ENCODE measurements around the gene EFEMP1. TPM values are rescaled to one million over a fixed set of nuclear protein-coding genes. Genes with fewer than 3 reads are reported as not detected.
"Not testable (repeated sequence)": the region's sequence is repeated elsewhere in the genome, so short reads cannot be mapped to it uniquely, and the experiment has no call there.

EFEMP1 gene
- total RNA-seq, 1 experiment from 2014 or later = not detected

DNA sequence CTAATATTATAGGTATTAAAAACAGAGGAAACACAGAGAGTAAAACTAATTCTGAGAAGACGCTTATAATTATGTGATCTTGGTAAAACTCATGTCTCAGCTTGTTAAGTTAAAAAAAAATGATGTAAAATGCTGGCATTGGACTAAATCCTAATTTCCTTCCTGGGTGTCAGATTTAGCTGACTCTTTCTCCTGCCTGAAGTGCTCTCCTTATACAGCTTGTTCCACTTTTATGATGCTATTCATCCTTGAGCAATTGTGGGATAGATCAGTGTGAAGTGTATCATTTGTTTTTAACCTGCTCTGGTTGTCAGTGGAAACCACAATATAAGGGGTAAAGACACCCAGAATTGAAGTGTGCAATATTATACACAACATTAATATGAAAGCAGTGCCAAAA lies 84.9 kb downstream of the EFEMP1 start:
- no peak overlapping the region for H3K27ac Mint-ChIP-seq (ENCODE audit: unreplicated experiment)
- intact Hi-C loops (cut with micrococcal nuclease; ENCODE audit: unreplicated experiment) = loop anchor here (1.0 kb wide), 2 partner anchors 59 to 126 kb away; no protein-coding TSS in a partner anchor
- no peaks in the 10 kb centered on the region for H3K27me3 Mint-ChIP-seq (ENCODE audit: insufficient read depth, unreplicated experiment)
- Histone ChIP-seq H3K9me3 (no peaks in the 10 kb centered on the region), H3K4me1 (peaks cover 66% of the 10 kb centered on the region), H3K27me3 (replicated peaks; ENCODE audit: control insufficient read depth, insufficient read depth, low read length) (no peaks in the 10 kb centered on the region), H3K36me3 (ENCODE audit: control insufficient read depth, insufficient read depth, low read length) (peaks cover 2% of the 10 kb centered on the region; the same call in 1 of the 2 replicates), H3K4me3 (ENCODE audit: low read depth, low read length) (no peak overlapping the region)
- peaks cover 13% of the 10 kb centered on the region for H3K4me1 Mint-ChIP-seq (ENCODE audit: low read depth, unreplicated experiment)
- TF ChIP-seq, protein P1, sequence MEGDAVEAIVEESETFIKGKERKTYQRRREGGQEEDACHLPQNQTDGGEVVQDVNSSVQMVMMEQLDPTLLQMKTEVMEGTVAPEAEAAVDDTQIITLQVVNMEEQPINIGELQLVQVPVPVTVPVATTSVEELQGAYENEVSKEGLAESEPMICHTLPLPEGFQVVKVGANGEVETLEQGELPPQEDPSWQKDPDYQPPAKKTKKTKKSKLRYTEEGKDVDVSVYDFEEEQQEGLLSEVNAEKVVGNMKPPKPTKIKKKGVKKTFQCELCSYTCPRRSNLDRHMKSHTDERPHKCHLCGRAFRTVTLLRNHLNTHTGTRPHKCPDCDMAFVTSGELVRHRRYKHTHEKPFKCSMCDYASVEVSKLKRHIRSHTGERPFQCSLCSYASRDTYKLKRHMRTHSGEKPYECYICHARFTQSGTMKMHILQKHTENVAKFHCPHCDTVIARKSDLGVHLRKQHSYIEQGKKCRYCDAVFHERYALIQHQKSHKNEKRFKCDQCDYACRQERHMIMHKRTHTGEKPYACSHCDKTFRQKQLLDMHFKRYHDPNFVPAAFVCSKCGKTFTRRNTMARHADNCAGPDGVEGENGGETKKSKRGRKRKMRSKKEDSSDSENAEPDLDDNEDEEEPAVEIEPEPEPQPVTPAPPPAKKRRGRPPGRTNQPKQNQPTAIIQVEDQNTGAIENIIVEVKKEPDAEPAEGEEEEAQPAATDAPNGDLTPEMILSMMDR (IDR thresholded peaks at IDR 0.05; ENCODE audit: insufficient read depth in 1 of 2, low read depth in 1 of 2, low read length in 1 of 2, severe bottlenecking in 1 of 2, unreplicated experiment in 1 of 2) = no peak
- peaks cover 7% of the 10 kb centered on the region for H3K36me3 Mint-ChIP-seq (ENCODE audit: insufficient read depth, unreplicated experiment)
- CTCF ChIA-PET = interaction anchor here (0.5 to 0.6 kb wide), 2 partner anchors 114 to 126 kb away, joined by 5 to 7 read pairs; no protein-coding TSS in a partner anchor
- DNase-seq = no peak
- H3K9me3 Mint-ChIP-seq (ENCODE audit: unreplicated experiment) = peaks cover 9% of the 10 kb centered on the region
- BruUV-seq (replicated peaks) = TSS peak; percentile 57
- H3K4me3 Mint-ChIP-seq (ENCODE audit: unreplicated experiment) = peak overlapping the region; percentile 57
- POLR2A ChIA-PET = interaction anchor here (0.6 kb wide), 1 partner anchor 95 kb away, joined by 3 read pairs; no protein-coding TSS in a partner anchor

DNA sequence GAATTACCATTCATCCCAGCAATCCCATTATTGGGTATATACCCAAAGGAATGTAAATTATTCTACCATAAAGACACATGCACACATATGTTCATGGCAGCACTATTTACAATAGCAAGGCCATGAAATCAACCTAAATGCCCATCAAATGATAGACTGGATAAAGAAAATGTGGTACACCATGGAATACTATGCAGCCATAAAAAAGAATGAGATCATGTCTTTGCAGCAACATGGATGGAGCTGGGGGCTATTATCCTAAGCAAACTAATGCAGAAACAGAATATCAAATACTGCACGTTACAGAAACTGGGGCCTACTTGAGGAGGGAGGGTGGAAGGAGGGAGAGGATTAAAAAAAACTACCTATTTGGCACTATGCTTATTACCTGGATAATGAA lies 85.5 kb downstream of the EFEMP1 start:
- CTCF ChIA-PET = interaction anchor here (0.5 kb wide), 1 partner anchor 114 kb away, joined by 5 read pairs; no protein-coding TSS in a partner anchor
- POLR2A ChIA-PET = not testable (repeated sequence)

DNA sequence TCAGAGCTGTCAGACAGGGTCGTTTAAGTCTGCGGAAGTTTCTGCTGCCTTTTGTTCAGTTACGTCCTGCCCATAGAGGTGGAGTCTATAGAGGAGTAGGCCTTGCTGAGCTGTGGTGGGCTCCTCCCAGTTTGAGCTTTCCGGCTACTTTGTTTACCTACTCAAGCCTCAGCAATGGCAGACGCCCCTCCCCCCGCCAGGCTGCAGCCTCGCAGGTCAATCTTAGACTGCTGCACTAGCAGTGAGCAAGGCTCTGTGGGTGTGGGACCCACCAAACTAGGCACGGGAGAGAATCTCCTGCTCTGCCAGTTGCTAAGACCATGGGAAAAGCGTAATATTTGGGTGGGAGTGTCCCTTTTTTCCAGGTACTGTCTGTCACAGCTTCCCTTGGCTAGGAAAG lies 86.5 kb downstream of the EFEMP1 start:
- peaks cover 2% of the 10 kb centered on the region; the same call in 1 of the 2 replicates for H3K36me3 ChIP-seq (ENCODE audit: control insufficient read depth, insufficient read depth, low read length)
- no peaks in the 10 kb centered on the region for H3K27me3 Mint-ChIP-seq (ENCODE audit: insufficient read depth, unreplicated experiment)
- intact Hi-C loops (cut with micrococcal nuclease; ENCODE audit: unreplicated experiment) = no loop called here
- BruUV-seq (replicated peaks) = no TSS peak
- TF ChIP-seq, protein P1 (IDR thresholded peaks at IDR 0.05; ENCODE audit: insufficient read depth in 1 of 2, low read depth in 1 of 2, low read length in 1 of 2, severe bottlenecking in 1 of 2, unreplicated experiment in 1 of 2) = no peak
- no peak overlapping the region for H3K27ac Mint-ChIP-seq (ENCODE audit: unreplicated experiment)
- no peaks in the 10 kb centered on the region for H3K27me3 ChIP-seq (replicated peaks; ENCODE audit: control insufficient read depth, insufficient read depth, low read length)
- no peak overlapping the region for H3K4me3 Mint-ChIP-seq (ENCODE audit: unreplicated experiment)
- CTCF ChIA-PET = no interaction called here
- peaks cover 9% of the 10 kb centered on the region for H3K9me3 Mint-ChIP-seq (ENCODE audit: unreplicated experiment)
- no peak overlapping the region for H3K4me3 ChIP-seq (ENCODE audit: low read depth, low read length)
- H3K4me1 Mint-ChIP-seq (ENCODE audit: low read depth, unreplicated experiment) = peaks cover 13% of the 10 kb centered on the region
- no peaks in the 10 kb centered on the region for H3K9me3 ChIP-seq
- H3K4me1 ChIP-seq = peaks cover 53% of the 10 kb centered on the region
- POLR2A ChIA-PET = no interaction called here
- peak in 1 of 2 experiments; percentile 31 for DNase-seq
- H3K36me3 Mint-ChIP-seq (ENCODE audit: insufficient read depth, unreplicated experiment) = peaks cover 7% of the 10 kb centered on the region

More for the DNA sequence above, 85.5 kb downstream of the EFEMP1 start:
- H3K4me3 ChIP-seq (ENCODE audit: low read depth, low read length); intact Hi-C loops (cut with micrococcal nuclease; ENCODE audit: unreplicated experiment); H3K9me3 ChIP-seq; H3K36me3 Mint-ChIP-seq (ENCODE audit: insufficient read depth, unreplicated experiment); H3K4me3 Mint-ChIP-seq (ENCODE audit: unreplicated experiment); H3K27me3 Mint-ChIP-seq (ENCODE audit: insufficient read depth, unreplicated experiment); H3K27me3 ChIP-seq (replicated peaks; ENCODE audit: control insufficient read depth, insufficient read depth, low read length); H3K36me3 ChIP-seq (ENCODE audit: control insufficient read depth, insufficient read depth, low read length); DNase-seq; H3K27ac Mint-ChIP-seq (ENCODE audit: unreplicated experiment); H3K9me3 Mint-ChIP-seq (ENCODE audit: unreplicated experiment); BruUV-seq (replicated peaks): not testable (repeated sequence)
- H3K4me1 Mint-ChIP-seq (ENCODE audit: low read depth, unreplicated experiment) = peaks cover 13% of the 10 kb centered on the region
- H3K4me1 ChIP-seq = peaks cover 63% of the 10 kb centered on the region

DNA sequence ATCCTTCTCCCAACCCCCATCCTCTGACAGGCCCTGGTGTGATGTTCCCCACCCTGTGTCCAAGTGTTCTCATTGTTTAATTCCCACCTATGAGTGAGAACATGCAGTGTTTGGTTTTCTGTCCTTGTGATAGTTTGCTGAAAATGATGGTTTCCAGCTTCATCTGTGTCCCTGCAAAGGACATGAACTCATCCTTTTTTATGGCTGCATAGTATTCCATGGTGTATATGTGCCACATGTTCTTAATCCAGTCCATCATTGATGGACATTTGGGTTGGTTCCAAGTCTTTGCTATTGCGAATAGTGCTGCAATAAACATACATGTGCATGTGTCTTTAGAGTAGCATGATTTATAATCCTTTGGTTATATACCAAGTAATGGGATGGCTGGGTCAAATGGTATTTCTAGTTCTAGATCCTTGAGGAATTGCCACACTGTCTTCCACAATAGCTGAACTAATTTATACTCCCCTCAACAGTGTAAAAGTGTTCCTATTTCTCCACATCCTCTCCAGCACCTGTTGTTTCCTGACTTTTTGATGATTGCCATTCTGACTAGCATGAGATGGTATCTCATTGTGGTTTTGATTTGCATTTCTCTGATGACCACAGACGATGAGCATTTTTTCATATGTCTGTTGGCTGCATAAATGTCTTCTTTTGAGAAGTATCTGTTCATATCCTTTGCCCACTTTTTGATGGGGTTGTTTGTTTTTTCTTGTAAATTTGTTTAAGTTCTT lies 91.7 kb downstream of the EFEMP1 start:
- H3K36me3 Mint-ChIP-seq (ENCODE audit: insufficient read depth, unreplicated experiment); H3K27me3 ChIP-seq (replicated peaks; ENCODE audit: control insufficient read depth, insufficient read depth, low read length); intact Hi-C loops (cut with micrococcal nuclease; ENCODE audit: unreplicated experiment); H3K9me3 ChIP-seq; H3K27me3 Mint-ChIP-seq (ENCODE audit: insufficient read depth, unreplicated experiment); POLR2A ChIA-PET; CTCF ChIA-PET; H3K27ac Mint-ChIP-seq (ENCODE audit: unreplicated experiment); H3K36me3 ChIP-seq (ENCODE audit: control insufficient read depth, insufficient read depth, low read length); BruUV-seq (replicated peaks); H3K4me1 ChIP-seq; H3K9me3 Mint-ChIP-seq (ENCODE audit: unreplicated experiment); H3K4me3 Mint-ChIP-seq (ENCODE audit: unreplicated experiment); DNase-seq; H3K4me3 ChIP-seq (ENCODE audit: low read depth, low read length): not testable (repeated sequence)
- peaks cover 13% of the 10 kb centered on the region for H3K4me1 Mint-ChIP-seq (ENCODE audit: low read depth, unreplicated experiment)
